Stimulated activated CD4-positive, alpha-beta T cell treated with anti-CD3 and anti-CD28 coated beads, TNF-alpha, amount 100 ng/mL, for 4 hours (primary cell): ENCODE measurements around the gene FOXK2.

Experiments used
- DNase-seq, 3 experiments: peaks; one replicate each; pipeline ENCODE4 v3.0.0-alpha.2; 2020; ENCODE audit warnings: low read depth in 3 of 3

The FOXK2 gene

DNA sequence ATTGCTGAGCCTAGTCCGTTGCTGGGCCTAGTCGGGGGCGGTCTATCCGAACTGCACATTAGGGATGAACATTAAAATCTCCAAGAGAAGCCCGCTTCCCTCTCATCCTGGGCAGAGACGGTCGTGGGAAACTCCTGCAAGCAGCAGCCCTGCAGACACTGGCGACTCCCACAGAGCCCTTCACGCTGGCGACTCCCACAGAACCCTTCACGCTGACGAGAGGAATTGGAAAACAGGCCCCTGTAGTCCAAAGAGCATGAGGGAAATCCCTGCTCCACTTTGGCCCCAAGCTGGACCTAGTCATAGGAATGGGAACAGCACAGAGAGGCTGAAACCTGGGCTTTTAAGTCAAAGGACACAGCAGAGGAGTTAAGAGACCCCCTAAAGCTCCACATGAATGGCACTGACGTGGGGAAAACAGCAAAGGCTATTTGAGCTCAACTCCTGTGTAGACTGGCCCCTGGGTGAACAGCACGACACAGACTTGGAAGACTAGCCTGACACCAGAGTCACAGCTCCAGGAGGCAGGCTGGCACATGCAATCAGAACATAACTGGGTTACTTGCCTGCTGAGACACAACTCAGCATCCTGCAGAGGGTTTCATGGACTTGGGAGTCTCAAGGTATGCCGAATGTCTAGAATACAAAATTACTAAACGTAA, 86.5 kb downstream of the FOXK2 start:
- DNase-seq, result no peak

DNA sequence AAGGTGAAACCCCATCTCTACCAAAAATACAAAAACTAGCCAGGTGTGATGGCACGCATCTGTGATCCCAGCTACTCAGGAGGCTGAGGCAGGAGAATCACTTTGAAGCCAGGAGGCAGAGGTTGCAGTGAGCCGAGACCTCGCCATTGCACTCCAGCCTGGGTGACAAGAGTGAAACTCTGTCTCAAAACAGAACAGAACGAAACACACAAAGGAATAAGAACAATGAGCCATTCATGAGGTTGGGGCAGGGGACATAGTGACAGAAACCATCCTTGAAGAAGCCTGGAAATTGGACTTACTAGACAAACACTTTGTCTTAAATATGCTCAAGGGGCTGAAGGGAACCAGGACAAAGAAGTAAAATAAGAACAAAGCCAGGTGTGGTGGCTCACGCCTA, 89.3 kb downstream of the FOXK2 start:
- no peak for DNase-seq

DNA sequence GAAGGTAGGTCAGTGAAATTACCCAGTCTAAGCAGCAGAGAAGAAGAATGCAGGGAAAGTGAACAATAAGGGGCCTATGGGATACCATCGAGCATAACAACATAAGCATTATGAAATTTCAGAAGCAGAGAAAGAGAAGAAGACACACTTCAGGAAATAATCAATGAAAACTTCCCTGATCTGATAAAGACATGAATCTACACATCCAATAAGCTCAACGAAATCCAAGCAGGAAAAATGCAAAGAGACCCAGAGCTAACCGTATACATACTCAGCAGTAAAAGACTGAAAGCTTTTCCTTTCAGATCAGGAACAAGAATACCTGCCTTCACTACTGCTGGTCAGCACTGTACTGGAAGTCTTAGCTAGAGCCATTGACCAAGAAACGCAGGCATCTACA, 90.1 kb downstream of the FOXK2 start:
- DNase-seq, result no peak

DNA sequence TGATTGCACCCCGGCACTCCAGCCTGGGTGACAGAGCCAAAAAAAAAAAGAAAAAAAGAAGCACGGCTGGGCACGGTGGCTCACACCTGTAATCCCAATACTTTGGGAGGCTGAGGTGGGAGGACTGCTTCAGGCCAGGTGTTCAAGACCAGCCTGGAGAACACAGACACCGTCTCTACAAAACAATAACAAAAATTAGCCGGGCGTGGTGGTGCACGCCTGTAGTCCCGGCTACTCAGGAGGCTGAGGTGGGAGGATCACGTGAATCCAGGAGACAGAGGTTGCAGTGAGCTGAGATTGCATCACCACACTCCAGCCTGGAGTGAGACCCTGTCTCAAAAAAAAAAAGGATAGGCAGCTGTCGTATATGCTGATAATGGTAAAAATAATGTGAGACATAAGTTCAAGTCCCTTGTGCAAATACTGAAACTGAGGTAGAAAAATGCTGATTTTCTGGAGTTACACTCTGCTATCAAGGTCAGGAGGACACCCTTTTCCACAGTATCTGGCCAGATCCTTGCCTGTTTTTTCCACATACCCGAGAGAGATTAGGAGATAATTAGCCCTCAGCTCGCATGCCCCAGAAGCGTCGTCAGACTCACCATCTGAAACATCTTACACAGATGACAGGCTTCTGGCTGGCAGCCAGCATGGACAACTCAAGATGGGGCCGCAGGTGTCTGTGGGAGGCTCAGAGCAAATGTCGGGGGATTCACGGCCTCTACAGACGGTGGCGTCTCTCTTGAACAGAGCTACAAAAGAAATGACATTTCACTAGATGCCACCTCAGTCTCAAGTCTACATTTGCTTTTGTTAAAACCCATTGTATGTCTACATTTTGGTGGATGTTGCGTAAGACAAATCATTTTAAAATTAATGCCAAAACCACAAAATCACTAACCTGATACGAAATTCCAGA, 91.9 kb downstream of the FOXK2 start:
- DNase-seq, result no peak

DNA sequence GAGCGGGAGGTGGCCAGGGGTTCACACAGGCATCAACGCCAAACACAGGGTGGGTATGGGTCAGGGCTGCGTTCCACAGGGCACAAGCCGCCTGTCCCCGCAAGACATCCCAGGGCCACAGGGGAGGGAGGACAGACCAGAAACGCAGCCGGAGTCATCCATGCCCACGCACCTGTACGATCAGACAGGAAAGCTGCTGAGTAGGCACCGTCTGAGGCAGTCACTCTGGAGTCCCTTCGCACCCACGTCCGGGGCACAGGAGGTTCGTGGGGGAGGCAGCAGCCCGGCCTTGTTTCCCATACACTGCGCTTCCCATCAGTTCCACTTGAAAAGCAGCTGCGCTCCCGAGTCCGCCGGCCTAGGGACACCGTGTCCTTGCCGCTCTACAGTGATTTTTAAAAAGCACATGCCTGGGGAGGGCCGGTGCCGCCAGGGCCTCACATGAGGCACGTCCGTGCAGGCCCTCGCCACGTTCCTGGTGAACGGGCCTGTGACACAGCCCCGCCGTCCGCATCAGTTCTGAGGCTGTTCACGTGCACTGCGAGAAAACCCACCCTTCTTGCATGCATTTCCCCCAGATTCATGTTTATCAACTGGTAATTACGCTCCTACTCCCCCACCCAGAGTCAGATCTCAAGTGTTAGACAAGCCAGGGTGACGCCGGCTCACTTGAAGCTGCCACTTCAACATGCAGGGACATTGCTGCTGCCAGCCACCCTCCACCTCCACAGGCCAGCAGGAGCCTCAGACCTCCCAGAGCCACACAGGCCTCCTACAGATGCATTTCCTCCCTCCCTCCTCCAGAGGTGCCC, 94.0 kb downstream of the FOXK2 start:
- DNase-seq, result no peak

DNA sequence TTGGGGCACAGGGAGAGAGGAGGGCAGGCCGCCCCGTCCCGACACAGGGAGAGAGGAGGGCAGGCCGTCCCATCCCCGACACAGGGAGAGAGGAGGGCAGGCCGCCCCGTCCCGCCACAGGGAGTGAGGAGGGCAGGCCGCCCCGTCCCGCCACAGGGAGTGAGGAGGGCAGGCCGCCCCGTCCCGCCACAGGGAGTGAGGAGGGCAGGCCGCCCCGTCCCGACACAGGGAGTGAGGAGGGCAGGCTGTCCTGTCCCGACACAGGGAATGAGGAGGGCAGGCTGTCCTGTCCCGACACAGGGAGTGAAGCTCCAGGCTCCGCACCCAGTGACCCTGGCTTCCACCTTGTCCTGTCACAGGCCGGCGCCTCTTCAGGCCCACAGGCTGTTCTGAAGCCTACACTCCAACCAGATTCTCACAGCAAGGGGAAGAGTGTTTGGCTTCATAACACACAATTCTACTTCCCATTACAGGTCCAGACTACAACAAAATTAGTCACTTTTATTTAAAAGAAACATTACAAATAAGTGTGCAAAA, 94.6 kb downstream of the FOXK2 start:
- no peak for DNase-seq

DNA sequence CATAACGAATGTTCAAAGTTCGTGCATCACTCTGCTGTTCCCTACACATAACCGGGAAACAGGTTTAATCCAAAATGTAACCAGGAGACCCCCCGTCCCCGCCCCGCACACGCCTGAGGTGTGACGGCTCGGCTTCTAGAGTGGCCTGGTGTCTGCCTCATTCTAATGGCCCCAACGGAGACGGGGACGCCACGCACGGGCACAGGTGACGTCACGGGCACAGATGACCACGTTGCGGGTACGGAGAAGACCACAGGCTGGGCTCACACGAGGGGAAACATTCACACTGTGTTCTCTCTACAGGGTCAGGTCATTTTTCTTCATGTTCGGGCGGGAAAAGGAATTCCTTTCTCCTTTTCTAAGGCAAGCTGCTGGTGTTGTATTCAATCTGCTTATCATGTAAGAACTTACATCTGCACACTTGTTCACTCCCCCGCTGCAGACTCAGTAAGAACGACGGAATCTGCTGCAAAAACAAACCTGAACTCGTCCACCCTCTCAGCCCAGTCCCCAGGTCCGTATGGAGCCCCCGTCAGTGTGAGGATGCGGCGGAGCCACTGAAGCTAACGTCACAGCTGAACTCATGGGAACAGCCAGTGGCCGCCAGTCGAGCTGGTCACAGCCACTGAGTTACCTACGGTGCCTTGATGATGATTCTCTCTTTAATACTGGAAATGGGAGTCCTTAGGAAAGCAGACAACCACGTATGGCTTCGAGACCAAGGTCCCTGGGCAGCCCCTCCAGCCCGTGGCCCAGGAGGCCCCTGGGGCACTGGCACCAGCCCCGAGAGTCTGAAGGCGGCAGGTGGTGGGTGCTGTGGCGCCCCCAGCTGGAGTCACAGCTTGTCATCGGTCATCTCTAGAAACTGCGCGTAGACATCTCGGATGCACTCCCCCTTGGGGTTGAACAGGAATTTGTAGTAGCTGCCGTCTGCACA, 95.8 kb downstream of the FOXK2 start:
- no peak for DNase-seq

DNA sequence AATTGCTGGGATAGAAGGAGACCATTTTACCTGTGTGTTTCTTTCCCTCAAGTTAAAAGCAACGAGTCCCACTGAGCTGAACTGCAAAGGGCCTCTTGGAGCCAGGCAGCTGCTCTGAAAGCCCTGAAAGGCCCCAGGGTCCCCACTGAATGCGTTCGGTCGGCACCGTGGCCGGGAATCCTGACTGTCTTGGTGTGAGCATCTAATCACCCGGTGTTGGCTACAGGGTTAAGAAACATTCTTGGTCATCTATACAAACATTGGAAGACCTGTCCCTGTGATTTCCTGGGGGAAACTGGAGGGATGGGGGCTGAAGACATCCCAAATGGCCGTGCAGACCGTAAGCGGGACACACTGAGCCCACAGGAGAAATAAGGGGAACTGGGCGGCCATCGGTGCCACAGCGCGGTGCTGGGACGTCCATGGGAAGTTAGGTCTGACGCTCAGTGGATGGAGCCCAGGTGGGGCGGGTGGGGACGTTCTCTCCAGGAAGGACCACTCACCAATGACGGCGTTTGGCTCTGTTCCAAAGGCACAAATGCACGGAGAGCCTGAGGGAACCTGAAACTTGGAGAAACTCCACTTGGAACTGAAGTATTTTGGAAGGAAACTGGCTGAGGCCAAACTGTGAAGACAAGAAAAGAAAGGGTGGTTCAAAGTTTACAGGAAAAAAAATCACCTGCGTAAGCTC, 96.6 kb downstream of the FOXK2 start:
- no peak for DNase-seq

DNA sequence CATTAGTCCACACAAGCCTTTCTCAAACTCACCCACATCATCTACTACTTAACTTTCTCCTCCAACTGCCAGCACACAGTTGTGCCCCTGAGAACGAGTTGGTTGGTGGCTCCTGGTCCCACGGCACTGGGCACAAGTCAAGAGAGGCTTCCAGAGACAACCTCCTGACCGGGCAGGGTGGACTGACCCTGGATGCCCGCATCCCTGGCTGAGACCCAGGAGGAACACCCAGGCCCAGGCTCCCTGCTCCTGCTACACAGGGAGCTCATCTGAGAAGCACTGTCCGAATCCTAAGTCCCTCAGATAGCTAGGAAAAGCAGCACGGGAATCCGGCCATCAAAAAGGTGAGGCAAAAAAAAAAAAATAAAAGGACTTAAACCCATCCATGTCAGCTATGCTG, 99.7 kb downstream of the FOXK2 start:
- DNase-seq, result no peak

DNA sequence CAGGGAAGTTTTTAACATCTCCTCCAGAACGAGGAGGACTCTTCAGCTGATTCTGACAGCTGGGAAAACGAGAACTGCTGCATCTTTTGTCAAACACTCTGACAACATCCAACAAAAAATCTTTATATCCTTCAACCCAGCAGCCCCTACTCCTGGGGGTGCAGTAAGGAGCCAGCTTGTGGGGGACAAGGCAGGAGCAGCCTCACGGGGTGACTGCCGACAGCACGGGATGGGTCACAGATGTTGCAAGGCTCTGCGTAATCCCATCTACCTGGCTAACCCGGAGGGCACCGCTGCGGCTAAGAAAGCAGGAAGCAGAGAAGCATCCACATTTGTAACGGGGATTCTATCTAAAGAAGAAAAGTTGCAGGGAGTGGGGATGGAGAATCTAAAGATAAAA, 100.1 kb downstream of the FOXK2 start:
- DNase-seq, result no peak

DNA sequence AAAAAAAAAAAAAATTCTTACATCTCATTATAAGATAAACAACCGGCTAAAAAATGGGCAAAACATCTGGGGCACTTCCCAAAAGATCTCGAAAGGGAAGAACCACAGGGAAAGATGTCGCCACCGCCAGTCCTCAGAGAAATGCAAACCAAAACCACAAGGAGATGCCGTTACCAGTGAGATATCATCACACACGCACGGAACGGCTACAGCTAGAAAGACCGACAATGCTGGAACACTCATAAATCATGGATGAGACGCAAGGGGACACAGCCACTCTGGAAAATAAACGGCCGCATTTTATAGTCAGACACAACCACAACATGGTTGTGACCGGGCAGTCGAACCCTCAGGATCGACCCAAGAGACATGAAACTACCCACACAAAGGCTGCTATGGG, 104.2 kb downstream of the FOXK2 start:
- DNase-seq, result no peak

DNA sequence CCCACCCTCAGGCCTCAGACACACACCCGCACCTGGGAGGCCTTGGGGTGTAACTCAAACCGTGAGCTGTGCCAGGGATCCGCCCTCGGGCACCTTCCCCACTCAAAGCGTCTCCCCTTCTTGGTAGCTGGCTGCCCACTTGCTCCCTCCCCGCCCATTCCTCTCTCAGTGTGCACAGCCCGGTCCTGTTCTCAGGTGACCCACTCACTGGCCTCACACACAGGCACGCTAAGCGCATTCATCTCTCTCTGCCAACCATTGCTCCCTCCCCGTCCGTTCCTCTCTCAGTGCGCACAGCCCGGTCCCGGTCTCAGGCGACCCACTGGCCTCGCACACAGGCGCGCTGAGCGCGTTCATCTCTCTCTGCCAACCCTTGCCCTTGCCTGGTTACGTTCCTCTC, 107.9 kb downstream of the FOXK2 start:
- DNase-seq, result no peak

DNA sequence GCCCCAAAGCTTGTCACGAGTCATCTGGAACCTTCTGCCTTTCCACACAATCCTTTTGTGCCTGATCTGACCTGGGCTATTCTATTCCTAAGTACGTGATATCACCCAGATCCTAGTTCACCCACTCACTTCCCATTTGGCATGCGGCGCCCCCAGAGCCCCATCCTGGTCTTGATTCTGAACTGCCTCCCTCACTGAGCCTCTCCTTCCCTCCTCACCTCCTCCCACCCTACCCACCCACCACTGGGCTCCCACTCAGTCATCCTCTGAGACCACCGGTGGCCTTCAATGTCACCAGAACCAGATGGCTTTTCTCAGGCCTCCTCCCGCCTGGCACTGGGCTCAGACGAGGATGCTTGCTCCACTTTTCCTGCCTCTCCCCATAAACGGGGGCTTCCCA, 110.2 kb downstream of the FOXK2 start:
- no peak for DNase-seq

DNA sequence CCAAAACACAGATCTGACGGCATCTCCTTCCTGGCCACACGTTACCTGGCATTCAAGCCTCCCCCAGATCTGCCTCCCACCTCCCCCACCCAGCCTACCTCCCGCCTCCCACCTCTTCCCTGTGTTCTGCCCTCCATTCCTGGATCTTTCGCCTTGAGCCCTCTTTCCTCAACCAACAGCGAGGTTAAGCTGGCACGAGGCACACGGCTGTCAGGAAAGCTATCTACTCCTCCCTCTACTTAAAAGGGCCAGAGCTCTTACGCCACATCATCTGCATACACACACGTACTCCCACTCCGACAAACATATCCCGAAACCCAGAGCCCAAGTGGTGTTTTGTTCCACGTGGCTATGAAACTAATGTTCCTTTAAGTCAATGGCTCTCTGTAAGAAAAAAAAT, 110.7 kb downstream of the FOXK2 start:
- DNase-seq, result no peak

DNA sequence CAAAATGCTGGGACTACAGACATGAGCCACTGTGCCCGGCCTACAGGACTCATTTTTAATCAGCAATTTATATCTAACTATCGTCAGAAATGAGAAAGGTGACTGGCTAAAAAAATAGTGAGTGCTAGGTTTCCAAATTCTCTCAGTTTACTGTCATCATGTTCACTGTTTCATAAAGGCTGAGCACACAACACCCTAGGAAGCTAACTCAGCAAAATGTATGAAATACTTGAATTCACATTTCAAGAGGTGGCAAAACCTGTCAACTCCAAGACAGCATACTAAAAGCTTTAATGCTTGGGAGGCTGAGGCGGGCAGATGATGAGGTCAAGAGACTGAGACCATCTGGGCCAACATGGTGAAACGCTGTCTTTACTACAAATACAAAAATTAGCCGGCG, 112.0 kb downstream of the FOXK2 start:
- DNase-seq, result no peak

DNA sequence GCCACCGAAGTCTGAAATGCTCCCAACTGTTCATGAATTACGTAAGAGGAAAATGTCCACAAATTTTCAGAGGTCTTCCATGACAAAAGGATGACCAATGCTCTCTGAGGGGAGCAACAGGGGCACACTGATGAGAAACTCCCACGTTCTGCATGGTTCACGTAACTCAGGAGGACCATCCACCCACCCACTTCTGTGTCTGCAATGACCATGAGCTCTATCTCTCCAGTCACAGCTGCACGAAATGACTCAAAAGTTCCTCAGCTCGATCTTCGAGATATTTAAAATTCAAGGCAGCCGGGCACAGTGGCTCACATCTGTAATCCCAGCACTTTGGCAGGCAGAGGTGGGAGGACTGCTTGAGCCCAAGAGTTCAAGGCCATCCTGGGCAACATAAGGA, 112.9 kb downstream of the FOXK2 start:
- DNase-seq, result no peak

DNA sequence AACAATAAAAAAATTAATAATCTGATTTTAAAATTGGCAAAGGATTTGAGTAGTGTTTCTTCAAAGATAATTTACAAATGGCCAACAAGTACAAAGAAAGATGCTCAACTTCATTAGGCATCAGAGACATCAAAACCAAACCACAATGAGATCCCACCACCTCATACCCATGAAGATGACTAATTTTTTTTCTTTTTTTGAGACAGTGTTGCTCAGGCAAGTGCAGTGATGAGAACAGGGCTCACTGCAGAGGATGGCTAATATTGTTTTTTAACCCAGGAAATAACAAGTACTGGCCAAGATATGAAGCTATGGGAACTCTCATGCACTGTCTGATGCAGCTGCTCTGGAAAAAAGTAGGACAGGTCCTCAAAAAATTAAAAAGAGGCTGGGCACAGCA, 113.8 kb downstream of the FOXK2 start:
- no peak for DNase-seq

DNA sequence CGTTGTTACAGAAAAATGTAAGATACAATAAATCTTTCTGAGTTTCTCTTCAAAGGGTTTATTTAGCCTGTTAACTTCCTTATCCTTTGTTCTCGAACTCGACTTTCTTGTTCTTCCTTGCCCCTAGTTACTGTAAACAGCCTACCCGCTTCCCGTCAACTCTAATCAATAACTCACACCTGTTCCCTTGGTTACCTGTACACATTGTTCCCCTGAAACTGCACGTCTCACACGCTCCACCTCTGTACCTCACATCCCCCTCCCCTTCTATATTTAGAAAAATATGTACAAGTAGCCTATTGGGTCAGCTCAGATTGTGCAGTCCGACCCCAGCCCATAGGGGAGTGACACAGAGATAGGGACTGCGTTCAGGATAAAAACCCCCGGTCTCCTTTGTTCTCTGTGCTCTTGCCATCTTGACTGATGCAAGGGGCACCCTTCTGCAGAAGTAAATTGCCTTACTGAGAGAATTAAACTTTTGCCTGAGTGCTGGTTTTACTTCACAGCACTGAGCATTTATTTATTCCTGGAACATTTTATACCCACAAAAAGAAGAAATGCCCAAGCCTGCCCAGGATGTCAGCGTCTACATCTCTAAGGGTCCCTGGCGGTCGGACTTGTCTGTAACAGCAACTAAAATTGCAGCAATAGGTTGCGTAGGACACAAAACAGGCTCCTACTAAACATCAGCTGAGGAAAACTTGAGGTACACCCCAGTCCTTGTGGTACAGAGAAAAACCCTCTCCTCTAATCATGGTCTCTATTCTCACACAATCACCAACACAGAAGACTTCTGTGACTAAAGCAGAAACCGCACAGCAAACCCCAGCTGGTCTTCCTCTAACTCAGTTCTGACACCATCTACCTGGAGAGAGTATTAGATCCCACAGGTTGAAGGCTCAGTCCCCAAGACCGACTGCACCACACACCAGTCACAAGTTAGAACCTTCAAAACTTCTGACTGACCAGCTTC, 117.4 kb downstream of the FOXK2 start:
- DNase-seq, result no peak

DNA sequence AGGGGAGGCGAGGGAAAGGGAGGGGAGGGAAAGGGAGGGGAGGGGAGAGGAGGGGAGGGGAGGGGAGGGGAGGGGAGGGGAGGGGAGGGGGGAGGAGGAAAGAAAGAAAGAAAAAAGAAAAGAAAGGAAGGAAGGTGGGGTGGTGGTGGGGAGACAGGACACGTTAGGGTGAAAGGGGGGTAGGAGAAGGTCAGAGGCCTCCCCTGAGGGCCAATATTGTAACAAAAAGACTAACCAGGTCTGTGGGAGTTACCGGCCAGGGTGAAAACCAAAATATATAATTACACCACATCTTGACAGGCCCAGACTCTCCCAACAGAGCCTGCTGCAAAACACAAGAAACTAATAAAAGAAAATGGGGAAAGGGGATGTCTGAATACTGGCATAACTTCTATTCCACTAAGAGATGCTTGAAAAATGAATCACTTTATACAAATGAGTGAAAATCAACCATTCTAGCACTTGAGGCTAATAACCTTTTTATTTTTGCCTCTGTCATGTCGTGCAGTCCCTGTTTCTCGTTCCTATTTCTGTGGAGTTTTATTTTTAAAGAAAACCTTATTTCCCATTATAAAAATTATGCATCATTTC, 118.7 kb downstream of the FOXK2 start:
- no peak for DNase-seq
